Caco-2 (cell line): Measurements from ENCODE around the gene EPSTI1. TPM values are rescaled to one million over a fixed set of nuclear protein-coding genes. Genes with fewer than 3 reads are reported as not detected.

Experiments
- BruUV-seq: library from RNA; stranded (reverse); fragments of 400-500 nt; replicated peaks from 2 replicates; lab custom pipeline; 2021; lab: Mats Ljungman, UMichigan
- CTCF ChIA-PET: fragments of 300-600 bp; sonication (Branson Sonifier 250); formaldehyde crosslinking; loops from one replicate; lab custom pipeline; 2022; ENCODE audit warnings: antibody characterized with exemption; lab: Charles Lee
- POLR2A ChIA-PET: fragments of 300-600 bp; sonication (Branson Sonifier 250); formaldehyde crosslinking; loops from one replicate; lab custom pipeline; 2022; ENCODE audit warnings: antibody characterized with exemption; lab: Charles Lee
- DNase-seq, 2 experiments: peaks; one replicate each; pipeline versions ENCODE4 v3.0.0 to v3.0.0-alpha.2; 2020 to 2022
- H3K27me3 ChIP-seq: replicated peaks from 2 replicates; pipeline ENCODE4 v1.6.0; 2011; ENCODE audit warnings: low read length; ENCODE audit not compliant: control insufficient read depth, insufficient read depth
- H3K36me3 ChIP-seq: 2 replicates; pipeline ENCODE4 v1.5.1; 2011; ENCODE audit warnings: low read length; ENCODE audit not compliant: control insufficient read depth, insufficient read depth
- H3K4me1 ChIP-seq: fragments of 250-450 bp; sonication (Bioruptor Pico); 2 replicates; pipeline ENCODE4 v1.5.1; 2020; ENCODE audit warnings: mild to moderate bottlenecking
- H3K4me3 ChIP-seq: 2 replicates; pipeline ENCODE4 v1.5.1; 2011; ENCODE audit warnings: low read depth, mild to moderate bottlenecking, control low read depth, low read length
- H3K9me3 ChIP-seq: fragments of 250-450 bp; sonication (Bioruptor Pico); 2 replicates; pipeline ENCODE4 v1.5.1; 2020; ENCODE audit warnings: mild to moderate bottlenecking, moderate library complexity
- H3K27ac Mint-ChIP-seq: one replicate; pipeline ENCODE4 v1.8.0; 2022; ENCODE audit warnings: mixed read lengths; ENCODE audit not compliant: unreplicated experiment
- H3K27me3 Mint-ChIP-seq: one replicate; pipeline ENCODE4 v1.8.0; 2022; ENCODE audit warnings: mixed read lengths; ENCODE audit not compliant: insufficient read depth, unreplicated experiment
- H3K36me3 Mint-ChIP-seq: one replicate; pipeline ENCODE4 v1.8.0; 2022; ENCODE audit warnings: mild to moderate bottlenecking, mixed read lengths; ENCODE audit not compliant: insufficient read depth, unreplicated experiment
- H3K4me1 Mint-ChIP-seq: one replicate; pipeline ENCODE4 v1.8.0; 2022; ENCODE audit warnings: low read depth, mixed read lengths; ENCODE audit not compliant: unreplicated experiment
- H3K4me3 Mint-ChIP-seq: one replicate; pipeline ENCODE4 v1.8.0; 2022; ENCODE audit warnings: mild to moderate bottlenecking, moderate library complexity, mixed read lengths; ENCODE audit not compliant: unreplicated experiment
- H3K9me3 Mint-ChIP-seq: one replicate; pipeline ENCODE4 v1.8.0; 2022; ENCODE audit warnings: mixed read lengths; ENCODE audit not compliant: unreplicated experiment
- CTCF ChIP-seq, 2 experiments: fragments of 200-600 bp in 1 of 2; IDR thresholded peaks; 1 replicate in 1 of 2; 2 replicates in 1 of 2; pipeline versions ENCODE4 v1.5.1 to v1.8.0; 2011 to 2022; ENCODE audit warnings: antibody characterized with exemption in 1 of 2, control low read depth in 1 of 2, inconsistent platforms in 1 of 2, low read depth in 1 of 2, low read length in 1 of 2, mild to moderate bottlenecking in 1 of 2, moderate library complexity in 1 of 2; ENCODE audit not compliant: insufficient read depth in 1 of 2, severe bottlenecking in 1 of 2, unreplicated experiment in 1 of 2
- intact Hi-C: fragments of 100-400 bp; cut with micrococcal nuclease; formaldehyde crosslinking; loops from one replicate; pipeline ENCODE4 v1.10.0; 2022; ENCODE audit not compliant: unreplicated experiment
- total RNA-seq: library from RNA; stranded (reverse); gene quantifications from 2 replicates; pipeline ENCODE4 v1.2.3, GENCODE V29; 2022

The EPSTI1 gene
- total RNA-seq, 1 experiment from 2014 or later: 86.5 TPM

GRCh38 chr13:43021926-43022670 is 30.1 kb upstream of the EPSTI1 start:
- CTCF ChIA-PET: no interaction called here
- POLR2A ChIA-PET: no interaction called here
- Mint-ChIP-seq H3K27me3 (no peaks in the 10 kb centered on the region), H3K36me3 (peaks cover 10% of the 10 kb centered on the region), H3K9me3 (no peaks in the 10 kb centered on the region), H3K27ac (no peak overlapping the region), H3K4me1 (peaks cover 12% of the 10 kb centered on the region), H3K4me3 (no peak overlapping the region)
- H3K9me3 ChIP-seq: no peaks in the 10 kb centered on the region
- peaks cover 21% of the 10 kb centered on the region for H3K4me1 ChIP-seq
- no peaks in the 10 kb centered on the region for H3K27me3 ChIP-seq
- no peak overlapping the region for H3K4me3 ChIP-seq
- DNase-seq: no peak
- no peak for TF ChIP-seq CTCF (IDR thresholded peaks at IDR 0.05; ENCODE audit: insufficient read depth in 1 of 2, low read depth in 1 of 2, low read length in 1 of 2, severe bottlenecking in 1 of 2, unreplicated experiment in 1 of 2)
- no peaks in the 10 kb centered on the region for H3K36me3 ChIP-seq
- intact Hi-C loops: loop anchor here (2.0 to 5.0 kb wide), 5 partner anchors 17 to 50 kb away; partner anchors contain the start of gene EPSTI1
- BruUV-seq: no TSS peak

- H3K36me3 Mint-ChIP-seq: peaks cover 10% of the 10 kb centered on the region
- TF ChIP-seq CTCF (IDR thresholded peaks at IDR 0.05; ENCODE audit: insufficient read depth in 1 of 2, low read depth in 1 of 2, low read length in 1 of 2, severe bottlenecking in 1 of 2, unreplicated experiment in 1 of 2): no peak
- H3K36me3 ChIP-seq: no peaks in the 10 kb centered on the region
- POLR2A ChIA-PET: no interaction called here
- CTCF ChIA-PET: no interaction called here
- H3K4me3 ChIP-seq: no peak overlapping the region
- peaks cover 8% of the 10 kb centered on the region for H3K9me3 Mint-ChIP-seq
- no peaks in the 10 kb centered on the region for H3K27me3 Mint-ChIP-seq
- intact Hi-C loops: loop anchor here (5.0 kb wide), 1 partner anchor 48 kb away; no protein-coding TSS in a partner anchor
- H3K27me3 ChIP-seq: no peaks in the 10 kb centered on the region
- no peak overlapping the region for H3K4me3 Mint-ChIP-seq
- no peak for DNase-seq
- H3K9me3 ChIP-seq: 0 out of 2 replicates have a peak, but pooled peaks cover 4% of the 10 kb centered on the region
- peaks cover 21% of the 10 kb centered on the region for H3K4me1 ChIP-seq
- no TSS peak for BruUV-seq
- H3K27ac Mint-ChIP-seq: no peak overlapping the region
- peaks cover 10% of the 10 kb centered on the region for H3K4me1 Mint-ChIP-seq
Measured at GRCh38 chr13:43020794-43021193, 28.8 kb upstream of the EPSTI1 start.

GRCh38 chr13:43019811-43020210 is 27.8 kb upstream of the EPSTI1 start:
- no peak overlapping the region for H3K4me3 Mint-ChIP-seq
- Histone ChIP-seq H3K36me3 (no peaks in the 10 kb centered on the region), H3K4me1 (peaks cover 21% of the 10 kb centered on the region), H3K27me3 (no peaks in the 10 kb centered on the region), H3K4me3 (no peak overlapping the region), H3K9me3 (0 out of 2 replicates have a peak, but pooled peaks cover 4% of the 10 kb centered on the region)
- intact Hi-C loops: loop anchor here (5.0 kb wide), 1 partner anchor 48 kb away; no protein-coding TSS in a partner anchor
- no peaks in the 10 kb centered on the region for H3K27me3 Mint-ChIP-seq
- BruUV-seq: no TSS peak
- peaks cover 10% of the 10 kb centered on the region for H3K36me3 Mint-ChIP-seq
- ChIA-PET CTCF (interaction anchor here (0.6 kb wide), 1 partner anchor 57 kb away, joined by 3 read pairs; no protein-coding TSS in a partner anchor), POLR2A (no interaction called here)
- H3K27ac Mint-ChIP-seq: no peak overlapping the region
- TF ChIP-seq CTCF (IDR thresholded peaks at IDR 0.05; ENCODE audit: insufficient read depth in 1 of 2, low read depth in 1 of 2, low read length in 1 of 2, severe bottlenecking in 1 of 2, unreplicated experiment in 1 of 2): no peak
- DNase-seq: no peak
- H3K4me1 Mint-ChIP-seq: peaks cover 13% of the 10 kb centered on the region
- peaks cover 14% of the 10 kb centered on the region for H3K9me3 Mint-ChIP-seq
